ENCODE data around the gene DAND5. TPM values are rescaled to one million over a fixed set of nuclear protein-coding genes. Genes with fewer than 3 reads are reported as not detected.

The DAND5 gene
- total RNA-seq, 1 donor from 2014 or later, result 9.1 TPM

DNA sequence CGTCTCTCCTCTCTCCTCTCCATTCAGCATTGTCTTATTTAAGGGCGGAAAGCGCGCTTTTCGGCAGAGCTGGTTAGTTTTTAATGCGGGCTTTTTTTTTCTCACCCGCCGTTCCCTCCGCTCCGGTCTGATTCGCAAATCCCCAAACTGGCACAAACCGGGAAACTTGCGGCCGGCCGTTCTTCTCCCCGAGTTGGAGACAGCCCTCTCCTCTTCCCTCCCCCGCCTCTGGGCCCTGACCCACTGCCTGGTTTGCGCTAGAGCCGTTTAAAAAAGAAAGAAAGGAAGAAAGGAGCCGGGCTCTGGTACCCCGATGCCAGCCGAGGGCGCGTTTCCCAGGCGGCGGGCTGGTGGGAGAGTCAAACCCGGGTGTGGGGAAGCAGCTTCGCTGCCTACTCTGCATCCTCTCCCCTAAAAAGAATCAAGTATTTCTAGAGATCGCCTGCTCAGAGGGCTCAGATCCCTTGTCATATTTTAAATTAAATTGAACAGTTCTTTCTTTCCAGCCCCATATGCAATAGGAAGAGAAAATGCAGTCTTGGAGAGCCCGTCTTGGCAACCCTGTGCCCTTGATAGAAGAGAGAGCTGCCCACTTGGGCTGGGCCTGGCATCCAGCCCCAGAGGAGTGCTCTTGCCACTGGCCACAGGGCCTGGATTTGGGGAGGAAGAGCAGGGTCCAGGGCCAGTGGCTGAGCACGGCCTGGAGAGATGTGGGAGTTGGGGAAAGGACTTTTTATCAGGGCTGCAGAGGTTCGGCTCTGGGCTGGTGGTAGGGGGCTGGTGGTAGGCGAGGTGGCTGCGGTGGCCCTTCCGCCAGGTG is 44.9 kb downstream of the DAND5 start:
- DNase-seq (no peak), ATAC-seq (ENCODE audit: poor library complexity) (no peak)
- intact Hi-C loops (cut with DNase I), result no loop called here

DNA sequence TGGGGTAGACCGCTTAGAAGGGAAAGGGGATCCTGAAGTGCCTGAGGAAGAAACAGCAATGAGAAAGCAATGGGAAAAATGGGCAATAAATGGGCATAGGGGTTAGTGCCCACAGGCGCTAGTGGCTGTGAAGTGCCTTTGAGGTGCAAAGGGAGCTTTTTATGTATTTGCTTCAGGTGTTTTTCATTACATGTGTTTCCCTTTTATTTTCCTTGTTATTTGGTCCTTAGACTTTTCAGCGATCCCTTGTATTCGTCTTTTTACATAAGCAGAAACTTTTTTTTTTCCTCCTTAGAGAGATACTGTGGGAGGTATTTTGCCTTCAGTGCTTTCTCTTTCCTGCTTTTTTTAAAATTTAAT is 45.5 kb downstream of the DAND5 start:
- intact Hi-C loops (cut with DNase I), result no loop called here
- ATAC-seq (ENCODE audit: poor library complexity), result no peak

DNA sequence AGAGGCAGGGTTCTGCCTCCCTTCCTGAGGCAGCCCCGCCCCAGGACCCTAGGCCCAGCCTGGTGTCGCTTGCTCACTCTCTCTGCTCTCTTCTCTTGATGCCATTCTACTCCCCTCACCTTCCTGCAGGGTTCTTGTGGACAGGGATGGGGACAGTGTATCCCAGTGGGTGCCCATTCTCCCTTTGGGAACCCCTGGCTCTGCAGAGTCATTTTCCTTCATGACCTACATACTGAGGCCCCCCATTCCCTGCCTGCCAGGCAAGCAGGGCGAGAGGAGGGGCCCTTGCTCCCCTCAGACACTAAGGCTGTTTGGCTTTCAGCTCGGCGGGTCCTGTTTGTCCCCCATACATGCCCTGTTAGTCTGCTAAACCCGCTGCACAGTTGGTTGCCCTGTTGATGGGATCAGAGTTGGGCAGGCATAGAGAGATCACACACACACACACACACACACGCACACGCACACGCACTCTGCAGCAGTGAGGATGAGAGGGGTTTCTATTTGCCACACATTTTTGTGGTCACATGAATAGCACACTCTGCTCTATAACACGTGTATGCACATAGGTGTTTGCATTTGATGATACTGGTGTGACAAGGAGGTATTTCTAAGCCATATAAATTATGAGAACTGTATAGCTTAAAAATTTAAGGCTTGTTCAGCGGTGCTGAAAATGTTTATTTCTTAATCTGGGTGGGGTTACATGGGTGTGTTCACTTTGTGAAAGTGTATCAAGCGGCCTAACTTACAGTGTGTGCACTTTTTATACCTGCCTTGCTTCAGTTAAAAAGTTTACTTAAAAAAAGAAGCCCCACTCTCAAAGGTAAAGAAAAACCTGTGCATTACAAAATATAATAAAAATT is 46.2 kb downstream of the DAND5 start:
- DNase-seq (no peak), ATAC-seq (ENCODE audit: poor library complexity) (no peak)
- intact Hi-C loops (cut with DNase I), result no loop called here

More for the DNA sequence above, 45.5 kb downstream of the DAND5 start:
- no peak for DNase-seq

GRCh38 chr19:13016245-13016627 is 46.9 kb downstream of the DAND5 start:
- no peak for DNase-seq
- no peak for ATAC-seq (ENCODE audit: poor library complexity)
- intact Hi-C loops (cut with DNase I), result no loop called here

DNA sequence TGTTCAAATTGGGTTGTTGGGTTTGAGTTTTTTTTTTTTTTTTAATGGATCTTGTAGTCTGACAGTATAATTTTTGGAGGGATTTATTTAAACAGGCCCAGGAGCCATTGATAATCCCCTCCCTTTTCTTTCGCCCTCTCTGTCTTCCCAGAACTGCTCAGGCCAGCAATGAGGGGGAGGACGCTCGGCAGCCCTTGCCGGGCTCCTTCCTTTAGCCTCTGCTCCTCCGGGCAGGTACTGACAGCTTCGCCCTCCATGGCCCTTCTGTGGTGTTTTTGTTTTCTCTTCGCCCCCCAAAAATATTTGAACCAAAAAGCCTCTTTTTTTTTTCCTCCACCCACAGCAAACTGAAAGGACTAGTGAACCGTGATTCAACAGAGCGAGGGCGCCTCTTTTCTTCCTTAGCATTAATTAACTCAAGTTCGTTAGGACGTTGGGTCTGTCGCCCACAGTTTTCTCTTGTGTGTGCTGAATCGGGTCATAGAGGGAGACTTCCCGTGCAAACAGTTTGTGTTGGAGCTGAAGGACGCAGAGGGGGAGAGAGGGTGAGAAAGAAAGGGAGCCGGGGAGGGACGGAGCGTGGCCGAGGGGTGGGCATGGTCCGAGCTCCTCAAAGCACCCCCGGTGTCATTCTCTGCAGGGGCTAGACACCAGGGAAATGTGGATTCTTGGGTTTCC is 47.4 kb downstream of the DAND5 start:
- DNase-seq (no peak), ATAC-seq (ENCODE audit: poor library complexity) (no peak)
- intact Hi-C loops (cut with DNase I), result no loop called here

DNA sequence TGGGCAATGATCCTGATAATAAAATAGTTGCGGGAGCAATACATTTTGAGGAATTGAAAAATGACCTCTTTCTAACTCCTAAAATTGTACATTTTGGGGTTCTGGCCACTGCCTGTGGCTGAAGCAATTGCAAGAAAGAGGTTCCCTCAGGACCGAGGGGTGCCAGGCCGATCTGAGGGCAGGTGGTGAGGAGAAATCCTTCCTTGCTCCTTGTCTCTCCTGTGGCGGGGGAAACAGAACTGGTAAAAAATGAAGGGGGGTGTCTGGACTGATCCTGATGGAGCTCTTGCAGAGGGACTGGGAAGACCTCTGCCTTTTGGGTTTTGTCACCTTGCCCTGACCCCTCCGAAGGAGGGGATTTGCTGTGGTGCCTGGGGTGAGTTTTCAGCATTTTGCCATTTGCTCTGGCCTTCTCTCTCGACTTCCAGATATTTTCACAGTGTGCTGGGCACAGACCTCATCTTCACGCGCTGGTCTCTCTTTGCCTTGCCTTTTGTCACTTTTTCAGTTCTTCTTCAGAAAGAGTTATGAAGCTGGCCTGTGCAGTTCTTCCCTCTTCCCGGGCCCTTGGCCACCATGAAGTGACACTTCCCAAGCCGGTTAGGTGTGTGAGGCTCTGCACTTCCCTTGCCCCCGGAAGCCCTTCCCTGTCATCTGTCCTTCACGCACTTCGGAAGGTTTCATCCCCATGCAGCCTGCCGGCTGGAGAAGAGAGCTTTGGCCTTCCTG is 48.1 kb downstream of the DAND5 start:
- ATAC-seq (ENCODE audit: poor library complexity), result no peak
- DNase-seq, result no peak
- intact Hi-C loops (cut with DNase I), result no loop called here

DNA sequence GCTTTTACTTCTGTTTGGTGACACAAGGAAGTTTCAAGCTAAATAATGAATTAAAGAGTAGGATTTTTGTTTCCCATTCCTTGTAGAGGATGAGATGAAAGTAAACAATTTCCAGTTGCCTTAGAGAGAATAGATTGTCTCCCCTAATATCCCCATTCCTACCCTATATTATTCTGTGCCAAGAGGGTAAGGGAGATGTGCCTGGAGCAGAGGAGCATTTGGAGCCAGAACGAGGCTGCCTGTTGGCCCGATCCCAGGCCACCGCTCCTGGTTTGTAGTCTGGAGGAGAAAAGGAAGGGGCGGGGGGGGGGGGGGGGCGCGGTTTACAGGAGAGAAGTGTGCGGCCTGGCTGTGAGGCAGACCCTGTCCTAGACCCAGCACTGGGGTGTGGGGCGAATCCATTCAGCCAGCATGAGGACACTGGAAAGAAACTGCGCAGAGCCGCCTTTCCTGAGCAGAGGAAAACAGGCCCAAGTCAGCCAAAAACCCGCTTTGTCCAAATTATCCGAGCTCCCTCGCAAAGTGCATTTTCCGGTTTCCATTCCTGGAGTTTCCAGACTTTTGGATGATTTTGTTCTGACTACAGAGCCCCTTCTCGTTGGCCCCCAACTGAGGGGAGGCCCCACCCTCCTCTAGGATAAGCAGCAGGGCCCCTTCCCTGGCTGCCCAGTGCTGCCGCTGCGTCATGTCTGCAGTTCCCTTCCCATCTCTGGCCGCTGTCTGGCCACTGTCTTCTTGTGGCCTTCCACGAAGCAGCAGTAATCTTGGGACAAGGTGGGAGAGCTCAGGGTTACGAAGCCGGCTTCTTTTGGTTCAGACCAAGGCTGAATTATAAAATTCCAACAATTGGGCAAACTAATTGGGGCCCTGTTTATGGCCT is 48.9 kb downstream of the DAND5 start:
- DNase-seq (peak; percentile 83), ATAC-seq (ENCODE audit: poor library complexity) (no peak)
- intact Hi-C loops (cut with DNase I), result no loop called here

GRCh38 chr19:13019332-13019731 is 50.0 kb downstream of the DAND5 start:
- intact Hi-C loops (cut with DNase I), result no loop called here
- ATAC-seq (ENCODE audit: poor library complexity), result no peak
- DNase-seq, result no peak

- intact Hi-C loops (cut with DNase I), result no loop called here
- DNase-seq (no peak), ATAC-seq (ENCODE audit: poor library complexity) (no peak)
Measured at GRCh38 chr19:13020002-13020414, 50.6 kb downstream of the DAND5 start.

DNA sequence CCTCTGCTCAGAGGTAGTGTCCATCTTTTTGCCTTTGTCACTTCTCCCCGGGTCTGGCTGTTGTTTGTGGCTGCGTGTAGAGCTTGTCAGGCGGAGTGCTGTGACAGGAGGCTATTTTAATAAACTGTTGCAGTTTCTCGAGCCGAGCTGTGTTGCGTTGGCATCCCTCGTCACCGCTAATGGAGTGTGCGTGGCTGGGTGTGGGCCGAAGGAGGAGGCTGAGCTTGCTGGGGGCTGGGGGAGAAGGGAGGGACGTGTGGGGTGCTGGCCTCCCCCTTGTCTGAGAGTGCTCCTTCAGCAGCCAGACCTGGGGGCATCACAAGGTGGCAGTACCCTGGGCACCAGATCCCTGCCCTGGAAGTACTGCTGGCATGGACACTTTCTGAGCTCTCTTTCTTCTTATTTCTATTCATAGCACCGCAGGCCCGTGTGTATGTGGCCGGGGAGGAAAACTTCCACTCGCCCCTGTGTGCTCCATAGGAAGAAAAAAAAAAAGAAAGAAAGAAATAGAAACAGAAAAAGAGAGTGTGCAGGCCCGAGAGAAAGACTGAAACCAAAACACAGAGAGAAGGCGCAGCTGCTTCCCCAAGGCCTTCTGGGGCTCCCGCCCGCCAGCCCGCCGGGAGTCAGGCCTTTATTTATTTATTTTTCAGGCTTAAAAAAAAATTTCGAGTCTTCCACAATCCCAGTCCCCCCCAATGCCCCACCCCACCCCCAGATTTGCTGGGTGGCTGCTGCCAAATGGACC is 52.9 kb downstream of the DAND5 start:
- DNase-seq (no peak), ATAC-seq (ENCODE audit: poor library complexity) (peak; percentile 55)
- intact Hi-C loops (cut with DNase I), result no loop called here

- intact Hi-C loops (cut with DNase I), result no loop called here
- DNase-seq (peak; percentile 90), ATAC-seq (ENCODE audit: poor library complexity) (peak; percentile 87)
Measured at GRCh38 chr19:13022859-13023636, 53.7 kb downstream of the DAND5 start.

GRCh38 chr19:13023656-13024055 is 54.3 kb downstream of the DAND5 start:
- no peak for DNase-seq
- intact Hi-C loops (cut with DNase I), result no loop called here
- ATAC-seq (ENCODE audit: poor library complexity), result no peak

Small RNA genes lying within 50 kb of the gene (microRNA-seq; reads per million reads assigned to microRNA genes)
- gene MIR5695 (not detected), gene MIR6515 (1.6 reads per million)

Other genes starting within 250 kb of the DAND5 start
- gene TNPO2, start 245.6 kb upstream of the DAND5 start, total RNA-seq, result 30.9 TPM
- 117 TPM for gene TRIR, start 234.9 kb upstream of the DAND5 start, total RNA-seq
- gene GET3, start 232.1 kb upstream of the DAND5 start, total RNA-seq, result 60.7 TPM
- gene BEST2, start 217.8 kb upstream of the DAND5 start, total RNA-seq, result not detected
- gene HOOK2, start 194.0 kb upstream of the DAND5 start, total RNA-seq, result 43.6 TPM
- 23.9 TPM for gene JUNB, start 178.1 kb upstream of the DAND5 start, total RNA-seq
- 684 TPM for gene PRDX2, start 167.8 kb upstream of the DAND5 start, total RNA-seq
- 1.6 TPM for gene THSD8, start 167.5 kb upstream of the DAND5 start, total RNA-seq
- 6.3 TPM for gene RNASEH2A, start 163.0 kb upstream of the DAND5 start, total RNA-seq
- gene RTBDN, start 135.0 kb upstream of the DAND5 start, total RNA-seq, result not detected
- not detected for gene MAST1, start 131.1 kb upstream of the DAND5 start, total RNA-seq
- gene DNASE2, start 88.1 kb upstream of the DAND5 start, total RNA-seq, result 16.9 TPM
- gene KLF1, start 82.4 kb upstream of the DAND5 start, total RNA-seq, result not detected
- 39.5 TPM for gene GCDH, start 78.4 kb upstream of the DAND5 start, total RNA-seq
- not detected for gene SYCE2, start 50.3 kb upstream of the DAND5 start, total RNA-seq
- gene FARSA, start 35.9 kb upstream of the DAND5 start, total RNA-seq, result 34.6 TPM
- 378 TPM for gene CALR, start 31.0 kb upstream of the DAND5 start, total RNA-seq
- 174 TPM for gene RAD23A, start 23.7 kb upstream of the DAND5 start, total RNA-seq
- 31.1 TPM for gene GADD45GIP1, start 12.4 kb upstream of the DAND5 start, total RNA-seq
- 160 TPM for gene NFIX, start 25.9 kb downstream of the DAND5 start, total RNA-seq
- gene LYL1, start 133.3 kb downstream of the DAND5 start, total RNA-seq, result 7.2 TPM
- 18.4 TPM for gene TRMT1, start 147.2 kb downstream of the DAND5 start, total RNA-seq
- gene NACC1, start 148.7 kb downstream of the DAND5 start, total RNA-seq, result 44.6 TPM
- 38.2 TPM for gene STX10, start 180.8 kb downstream of the DAND5 start, total RNA-seq
- 17.7 TPM for gene IER2, start 180.8 kb downstream of the DAND5 start, total RNA-seq

Measured in Right ventricle myocardium superior (tissue), 1 donor.